PC-9 (cell line): ENCODE measurements around the gene CAMKMT. TPM values are rescaled to one million over a fixed set of nuclear protein-coding genes. Genes with fewer than 3 reads are reported as not detected.

Experiments used
- BruUV-seq: library from RNA; stranded (reverse); fragments of 400-500 nt; replicated peaks from 2 replicates; lab custom pipeline; 2021; lab: Mats Ljungman, UMichigan
- CTCF ChIA-PET: fragments of 300-600 bp; sonication (Branson Sonifier 250); formaldehyde crosslinking; loops from one replicate; lab custom pipeline; 2022; ENCODE audit warnings: antibody characterized with exemption; lab: Charles Lee
- POLR2A ChIA-PET: fragments of 300-600 bp; sonication (Branson Sonifier 250); formaldehyde crosslinking; loops from one replicate; lab custom pipeline; 2022; ENCODE audit warnings: antibody characterized with exemption; ENCODE audit not compliant: unreplicated experiment; lab: Charles Lee
- DNase-seq, 2 experiments: peaks; one replicate each; pipeline versions ENCODE4 v3.0.0 to v3.0.0-alpha.2; 2015 to 2022; ENCODE audit warnings: mixed read lengths in 1 of 2
- H2AFZ ChIP-seq: fragments of 200-600 bp; sonication (generic); 2 replicates; pipeline ENCODE4 v1.8.1; 2017; ENCODE audit warnings: antibody characterized with exemption
- H3F3A ChIP-seq: fragments of 200-600 bp; sonication (generic); 2 replicates; pipeline ENCODE4 v1.8.1; 2017; ENCODE audit warnings: antibody characterized with exemption, mild to moderate bottlenecking, low read depth; ENCODE audit not compliant: insufficient read depth
- H3K27ac ChIP-seq: fragments of 200-600 bp; sonication (generic); 2 replicates; pipeline ENCODE4 v1.6.1; 2016; ENCODE audit warnings: mixed run types
- H3K27me3 ChIP-seq: fragments of 200-600 bp; sonication (generic); 2 replicates; pipeline ENCODE4 v1.6.1; 2016; ENCODE audit warnings: low read depth, mixed run types; ENCODE audit not compliant: insufficient read depth
- H3K36me3 ChIP-seq: fragments of 200-600 bp; sonication (generic); 2 replicates; pipeline ENCODE4 v1.6.1; 2016; ENCODE audit warnings: low read depth, mixed run types
- H3K4me1 ChIP-seq: fragments of 200-600 bp; sonication (generic); replicated peaks from 2 replicates; pipeline ENCODE4 v1.6.1; 2016; ENCODE audit warnings: mixed run types; ENCODE audit not compliant: insufficient read depth
- H3K4me2 ChIP-seq: fragments of 200-600 bp; sonication (generic); 2 replicates; pipeline ENCODE4 v1.6.1; 2017; ENCODE audit warnings: mixed run types
- H3K4me3 ChIP-seq: fragments of 200-600 bp; sonication (generic); 2 replicates; pipeline ENCODE4 v1.6.1; 2016; ENCODE audit warnings: mixed run types
- H3K79me2 ChIP-seq: fragments of 200-600 bp; sonication (generic); 2 replicates; pipeline ENCODE4 v1.6.1; 2017; ENCODE audit warnings: low read depth, mixed run types
- H3K9me2 ChIP-seq: fragments of 200-600 bp; sonication (generic); 2 replicates; pipeline ENCODE4 v1.8.1; 2017; ENCODE audit warnings: mild to moderate bottlenecking; ENCODE audit not compliant: insufficient read depth
- H3K9me3 ChIP-seq: fragments of 200-600 bp; sonication (generic); 2 replicates; pipeline ENCODE4 v1.8.1; 2016; ENCODE audit warnings: low read depth; ENCODE audit not compliant: insufficient read depth
- H4K20me1 ChIP-seq: fragments of 200-600 bp; sonication (generic); 2 replicates; pipeline ENCODE4 v1.8.1; 2017; ENCODE audit not compliant: insufficient read depth
- EZH2 ChIP-seq: fragments of 200-600 bp; sonication (generic); IDR thresholded peaks from 2 replicates; pipeline ENCODE4 v1.8.0; 2017; ENCODE audit warnings: antibody characterized with exemption, low read depth
- intact Hi-C: fragments of 100-400 bp; cut with micrococcal nuclease; formaldehyde crosslinking; loops from one replicate; pipeline ENCODE4 v1.10.0; 2022; ENCODE audit not compliant: unreplicated experiment
- total RNA-seq: library from RNA; stranded (reverse); gene quantifications from 2 replicates; pipeline ENCODE4 v1.2.3, GENCODE V29; 2021
- TF ChIP-seq, protein P1 (sequence below): fragments of 200-600 bp; sonication (generic); conservative IDR thresholded peaks from 2 replicates; pipeline ENCODE4 v1.6.1; 2017; ENCODE audit warnings: mixed run types, antibody characterized with exemption, mild to moderate bottlenecking, moderate library complexity

Gene CAMKMT
- total RNA-seq, 1 experiment from 2014 or later = 17.9 TPM

DNA sequence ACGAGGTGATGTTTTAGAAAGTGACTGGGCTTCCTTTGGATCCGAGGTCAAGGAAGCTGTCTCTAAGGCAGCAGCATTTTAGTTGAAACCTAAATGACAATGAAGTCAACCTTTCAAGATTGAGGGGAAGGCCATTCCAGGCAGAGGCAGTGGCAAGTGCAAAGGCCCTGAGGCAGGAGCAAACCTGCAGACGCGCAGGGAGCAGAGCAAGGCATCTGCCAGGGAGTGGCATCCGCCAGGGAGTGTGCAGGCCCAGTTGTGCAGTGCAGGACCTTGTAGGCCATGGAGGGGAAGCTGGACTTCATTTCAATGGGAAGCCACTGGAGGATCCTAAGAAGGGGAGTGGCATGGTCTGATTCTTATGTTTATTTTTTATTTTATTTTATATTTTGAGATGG is 425.1 kb downstream of the CAMKMT start:
- DNase-seq = no peak
- no TSS peak for BruUV-seq
- intact Hi-C loops = no loop called here
- Histone ChIP-seq H3K36me3 (no peaks in the 10 kb centered on the region), H3K4me3 (no peak overlapping the region), H3K27ac (no peak overlapping the region), H3K27me3 (no peaks in the 10 kb centered on the region), H3F3A (no peaks in the 10 kb centered on the region), H3K4me1 (no peaks in the 10 kb centered on the region), H3K79me2 (no peaks in the 10 kb centered on the region), H3K9me2 (no peaks in the 10 kb centered on the region), H3K9me3 (peaks cover 5% of the 10 kb centered on the region), H4K20me1 (no peaks in the 10 kb centered on the region), H2AFZ (no peak overlapping the region), H3K4me2 (no peak overlapping the region)
- no peak for TF ChIP-seq EZH2
- TF ChIP-seq, protein P1, sequence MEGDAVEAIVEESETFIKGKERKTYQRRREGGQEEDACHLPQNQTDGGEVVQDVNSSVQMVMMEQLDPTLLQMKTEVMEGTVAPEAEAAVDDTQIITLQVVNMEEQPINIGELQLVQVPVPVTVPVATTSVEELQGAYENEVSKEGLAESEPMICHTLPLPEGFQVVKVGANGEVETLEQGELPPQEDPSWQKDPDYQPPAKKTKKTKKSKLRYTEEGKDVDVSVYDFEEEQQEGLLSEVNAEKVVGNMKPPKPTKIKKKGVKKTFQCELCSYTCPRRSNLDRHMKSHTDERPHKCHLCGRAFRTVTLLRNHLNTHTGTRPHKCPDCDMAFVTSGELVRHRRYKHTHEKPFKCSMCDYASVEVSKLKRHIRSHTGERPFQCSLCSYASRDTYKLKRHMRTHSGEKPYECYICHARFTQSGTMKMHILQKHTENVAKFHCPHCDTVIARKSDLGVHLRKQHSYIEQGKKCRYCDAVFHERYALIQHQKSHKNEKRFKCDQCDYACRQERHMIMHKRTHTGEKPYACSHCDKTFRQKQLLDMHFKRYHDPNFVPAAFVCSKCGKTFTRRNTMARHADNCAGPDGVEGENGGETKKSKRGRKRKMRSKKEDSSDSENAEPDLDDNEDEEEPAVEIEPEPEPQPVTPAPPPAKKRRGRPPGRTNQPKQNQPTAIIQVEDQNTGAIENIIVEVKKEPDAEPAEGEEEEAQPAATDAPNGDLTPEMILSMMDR = no peak
- POLR2A ChIA-PET = no interaction called here
- CTCF ChIA-PET = no interaction called here

GRCh38 chr2:44787663-44788062 is 425.9 kb downstream of the CAMKMT start:
- Histone ChIP-seq H3F3A (no peaks in the 10 kb centered on the region), H3K27me3 (no peaks in the 10 kb centered on the region), H3K4me2 (no peak overlapping the region), H3K9me2 (no peaks in the 10 kb centered on the region), H3K4me3 (no peak overlapping the region), H2AFZ (no peak overlapping the region), H3K9me3 (peaks cover 3% of the 10 kb centered on the region), H3K79me2 (no peaks in the 10 kb centered on the region), H3K36me3 (no peaks in the 10 kb centered on the region), H3K27ac (no peak overlapping the region), H3K4me1 (no peaks in the 10 kb centered on the region), H4K20me1 (no peaks in the 10 kb centered on the region)
- ChIA-PET CTCF (no interaction called here), POLR2A (no interaction called here)
- BruUV-seq = no TSS peak
- TF ChIP-seq EZH2 = no peak
- TF ChIP-seq, protein P1 = no peak
- DNase-seq = no peak
- intact Hi-C loops = no loop called here

DNA sequence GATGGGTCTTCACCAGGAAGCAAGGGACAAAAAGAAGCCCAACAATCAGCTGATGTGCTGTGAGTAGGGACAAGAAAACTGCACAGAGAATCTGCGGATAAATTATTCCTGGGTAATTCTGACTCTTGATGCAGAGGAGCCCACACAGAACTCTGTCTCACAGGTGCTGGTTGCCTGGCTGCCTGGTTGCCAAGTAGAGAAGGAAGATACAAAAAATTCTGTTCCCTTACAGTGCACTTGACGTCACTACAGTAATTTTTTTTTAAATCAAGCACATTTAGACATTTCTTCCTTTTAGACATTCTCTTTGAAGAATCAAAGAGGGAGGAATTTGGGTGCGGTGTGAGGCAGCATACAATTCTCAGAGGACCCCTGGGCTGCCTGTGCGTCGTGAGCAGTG is 427.7 kb downstream of the CAMKMT start:
- Histone ChIP-seq H3K9me3 (peaks cover 2% of the 10 kb centered on the region; the same call in 1 of the 2 replicates), H3K36me3 (no peaks in the 10 kb centered on the region), H3K9me2 (no peaks in the 10 kb centered on the region), H3K4me1 (no peaks in the 10 kb centered on the region), H4K20me1 (no peaks in the 10 kb centered on the region), H3K4me2 (no peak overlapping the region), H3K79me2 (no peaks in the 10 kb centered on the region), H3K27me3 (no peaks in the 10 kb centered on the region), H3F3A (no peaks in the 10 kb centered on the region), H3K4me3 (no peak overlapping the region), H2AFZ (no peak overlapping the region), H3K27ac (no peak overlapping the region)
- DNase-seq = no peak
- no TSS peak for BruUV-seq
- ChIA-PET CTCF (no interaction called here), POLR2A (no interaction called here)
- intact Hi-C loops = no loop called here
- TF ChIP-seq EZH2 = no peak
- TF ChIP-seq, protein P1 = no peak
